Endothelial cell of umbilical vein (primary cell): Measurements from ENCODE around the gene KAT6B. TPM values are rescaled to one million over a fixed set of nuclear protein-coding genes. Genes with fewer than 3 reads are reported as not detected.

Source experiments
- BruUV-seq: library from RNA; stranded (reverse); fragments of 400-500 nt; replicated peaks from 2 replicates; lab custom pipeline; 2021; lab: Mats Ljungman, UMichigan
- CTCF ChIA-PET: fragments of 300-600, 350-600 bp; sonication (Branson Sonifier 250); formaldehyde crosslinking; loops from one replicate; lab custom pipeline; 2021; ENCODE audit warnings: antibody characterized with exemption, inconsistent platforms; lab: Charles Lee
- POLR2A ChIA-PET: fragments of 300-600, 350-600 bp; sonication (Branson Sonifier 250); formaldehyde crosslinking; loops from one replicate; lab custom pipeline; 2021; ENCODE audit warnings: antibody characterized with exemption, inconsistent platforms; lab: Charles Lee
- DNase-seq: peaks from one replicate; pipeline ENCODE4 v3.0.0-alpha.2; 2011; ENCODE audit warnings: low read depth, low spot score
- FAIRE-seq: peaks from 2 replicates; lab custom pipeline; 2011; peaks lifted over from hg19 to GRCh38; lab: Jason Lieb, UNC
- H2AFZ ChIP-seq: 2 replicates; pipeline ENCODE4 v1.6.0; 2012; ENCODE audit warnings: low read depth, low read length, control low read depth, inconsistent platforms
- H3K27ac ChIP-seq: 2 replicates; pipeline ENCODE4 v1.5.1; 2011; ENCODE audit warnings: low read depth, mild to moderate bottlenecking, control low read depth, low read length, moderate library complexity; ENCODE audit not compliant: insufficient read depth
- H3K27me3 ChIP-seq, 2 experiments: 2 replicates each; pipeline versions ENCODE4 v1.6.0 to v1.6.1; 2011; ENCODE audit warnings: low read length in 2 of 2, mixed read lengths in 1 of 2; ENCODE audit not compliant: control insufficient read depth in 2 of 2, insufficient read depth in 2 of 2
- H3K36me3 ChIP-seq, 2 experiments: 2 replicates in 1 of 2; 3 replicates in 1 of 2; pipeline ENCODE4 v1.5.1; 2011; ENCODE audit warnings: low read length in 2 of 2, mild to moderate bottlenecking in 1 of 2, moderate library complexity in 1 of 2; ENCODE audit not compliant: control insufficient read depth in 2 of 2, insufficient read depth in 2 of 2; ENCODE audit errors: extremely low read depth in 1 of 2
- H3K4me1 ChIP-seq: 3 replicates; pipeline ENCODE4 v1.5.1; 2011; ENCODE audit warnings: mild to moderate bottlenecking, low read length; ENCODE audit not compliant: control insufficient read depth, insufficient read depth; ENCODE audit errors: extremely low read depth
- H3K4me2 ChIP-seq: 2 replicates; pipeline ENCODE4 v1.6.1; 2011; ENCODE audit warnings: low read length, control low read depth, mixed read lengths; ENCODE audit not compliant: insufficient read depth
- H3K4me3 ChIP-seq, 3 experiments: fragments of 200-600 bp in 1 of 3; sonication (generic), shearing (Covaris generic) in 1 of 3; replicated peaks in 1 of 3; 2 replicates each; pipeline ENCODE4 v1.5.1; 2011 to 2016; ENCODE audit warnings: control low read depth in 3 of 3, low read length in 3 of 3, mild to moderate bottlenecking in 2 of 3, inconsistent platforms in 1 of 3, low read depth in 1 of 3, moderate library complexity in 1 of 3; ENCODE audit not compliant: insufficient read depth in 1 of 3
- H3K79me2 ChIP-seq: 2 replicates; pipeline ENCODE4 v1.6.0; 2012; ENCODE audit warnings: low read length, inconsistent platforms; ENCODE audit not compliant: control insufficient read depth, insufficient read depth
- H3K9ac ChIP-seq: replicated peaks from 2 replicates; pipeline ENCODE3; 2011; ENCODE audit warnings: low read length, control low read depth; ENCODE audit not compliant: insufficient read depth; ENCODE audit errors: extremely low read depth
- H3K9me1 ChIP-seq: replicated peaks from 3 replicates; pipeline ENCODE4 v1.6.0; 2011; ENCODE audit warnings: mild to moderate bottlenecking, low read length; ENCODE audit not compliant: control insufficient read depth, insufficient read depth; ENCODE audit errors: extremely low read depth
- H3K9me3 ChIP-seq: replicated peaks from 2 replicates; pipeline ENCODE4 v1.5.1; 2012; ENCODE audit warnings: low read length, inconsistent platforms; ENCODE audit not compliant: control insufficient read depth, insufficient read depth
- H4K20me1 ChIP-seq: replicated peaks from 2 replicates; pipeline ENCODE3; 2011; ENCODE audit warnings: mild to moderate bottlenecking, low read length; ENCODE audit not compliant: control insufficient read depth, insufficient read depth; ENCODE audit errors: extremely low read depth
- EZH2 ChIP-seq: IDR thresholded peaks from 2 replicates; pipeline ENCODE4 v1.6.1; 2012; ENCODE audit warnings: borderline replicate concordance, low read depth, mild to moderate bottlenecking, moderate library complexity, low read length, inconsistent platforms; ENCODE audit not compliant: severe bottlenecking
- FOS ChIP-seq: IDR thresholded peaks from 2 replicates; pipeline ENCODE4 v1.6.1; 2011; ENCODE audit warnings: mild to moderate bottlenecking, low read length, moderate library complexity, borderline replicate concordance; ENCODE audit not compliant: insufficient read depth
- GATA2 ChIP-seq: IDR thresholded peaks from 2 replicates; pipeline ENCODE4 v1.7.0; 2011; ENCODE audit warnings: low read depth, mild to moderate bottlenecking, moderate library complexity, mixed read lengths, low read length; ENCODE audit not compliant: insufficient read length, insufficient read depth
- JUN ChIP-seq: IDR thresholded peaks from 2 replicates; pipeline ENCODE4 v1.6.1; 2011; ENCODE audit warnings: borderline replicate concordance, low read depth; ENCODE audit not compliant: insufficient read length, insufficient read depth
- MYC ChIP-seq: IDR thresholded peaks from one replicate; pipeline ENCODE4 v1.6.1; 2011; ENCODE audit warnings: mild to moderate bottlenecking, low read depth, low read length
- POLR2A ChIP-seq: IDR thresholded peaks from 2 replicates; pipeline ENCODE4 v1.6.1; 2012; ENCODE audit warnings: low read depth, mild to moderate bottlenecking, control low read depth, low read length
- POLR2AphosphoS5 ChIP-seq: IDR thresholded peaks from 2 replicates; pipeline ENCODE4 v1.6.1; 2012; ENCODE audit warnings: low read depth, mild to moderate bottlenecking, control low read depth, low read length, moderate library complexity; ENCODE audit not compliant: insufficient read depth
- dilution Hi-C: fragments of 300-500 bp; cut with MboI; formaldehyde crosslinking; loops from one replicate; pipeline ENCODE4 v1.15.0; 2019; ENCODE audit warnings: low sequenced_read_pairs; ENCODE audit not compliant: extremely low pct_ligation_motif_present
- intact Hi-C: fragments of 100-400 bp; cut with micrococcal nuclease; formaldehyde crosslinking; loops from one replicate; pipeline ENCODE4 v1.10.0; 2022
- polyA plus RNA-seq, 4 experiments: library from polyadenylated mRNA; depleted of rRNA in 3 of 4; stranded (reverse) in 3 of 4; unstranded in 1 of 4; fragments of >200 nt; gene quantifications; 2 replicates each; pipeline versions ENCODE4 v1.2.1 to v1.2.3, GENCODE V29; 2011 to 2012; ENCODE audit warnings: missing spikeins in 1 of 4
- total RNA-seq: library from RNA; stranded (reverse); gene quantifications from 2 replicates; pipeline ENCODE4 v1.2.3, GENCODE V29; 2021
- TF ChIP-seq, protein P1 (sequence below), 2 donors: IDR thresholded peaks; 1 replicate in 1 of 2; 2 replicates in 1 of 2; pipeline ENCODE4 v1.5.1; 2011; ENCODE audit warnings: low read length in 2 of 2, mild to moderate bottlenecking in 2 of 2, moderate library complexity in 2 of 2, control low read depth in 1 of 2, inconsistent platforms in 1 of 2, low read depth in 1 of 2; ENCODE audit not compliant: insufficient read depth in 1 of 2; ENCODE audit errors: extremely low read depth in 1 of 2
- TF ChIP-seq, protein P2 (sequence below): IDR thresholded peaks from 2 replicates; pipeline ENCODE4 v1.6.1; 2011; ENCODE audit not compliant: insufficient read depth, insufficient read length

KAT6B gene
- total and polyA plus RNA-seq, 2 donors (not counting 3 experiments of a cell fraction or from before 2014, with no cell fraction given): 4.5 to 17.0 TPM

DNA sequence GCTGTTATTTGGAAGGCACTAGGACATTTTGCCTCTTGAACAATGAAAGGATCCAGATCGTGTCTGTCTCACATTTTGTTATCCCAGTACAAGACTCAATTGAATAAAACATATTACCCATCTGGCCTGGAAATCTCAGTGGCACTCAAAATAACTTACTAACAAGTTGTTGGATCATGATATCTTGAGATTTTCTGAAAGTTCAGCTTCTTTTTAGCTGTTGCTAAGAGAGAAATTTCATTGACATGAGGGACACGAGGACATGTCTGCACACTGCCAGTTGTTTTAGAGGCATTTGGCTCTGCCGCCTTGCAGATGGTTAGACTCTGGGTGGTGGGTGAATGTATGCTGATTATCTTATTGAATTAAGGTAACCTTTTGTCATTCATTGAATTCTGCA is 41.0 kb downstream of the KAT6B start:
- Histone ChIP-seq H3K4me2 (no peak overlapping the region), H3K9ac (no peak overlapping the region), H2AFZ (no peak overlapping the region), H3K79me2 (no peaks in the 10 kb centered on the region), H3K4me1 (no peaks in the 10 kb centered on the region), H3K36me3 (no peaks in the 10 kb centered on the region), H3K4me3 (no peak overlapping the region), H4K20me1 (peaks cover 2% of the 10 kb centered on the region), H3K27me3 (no peaks in the 10 kb centered on the region), H3K27ac (no peak overlapping the region), H3K9me3 (no peaks in the 10 kb centered on the region), H3K9me1 (no peaks in the 10 kb centered on the region)
- no peak for TF ChIP-seq POLR2A
- TF ChIP-seq, protein P1, sequence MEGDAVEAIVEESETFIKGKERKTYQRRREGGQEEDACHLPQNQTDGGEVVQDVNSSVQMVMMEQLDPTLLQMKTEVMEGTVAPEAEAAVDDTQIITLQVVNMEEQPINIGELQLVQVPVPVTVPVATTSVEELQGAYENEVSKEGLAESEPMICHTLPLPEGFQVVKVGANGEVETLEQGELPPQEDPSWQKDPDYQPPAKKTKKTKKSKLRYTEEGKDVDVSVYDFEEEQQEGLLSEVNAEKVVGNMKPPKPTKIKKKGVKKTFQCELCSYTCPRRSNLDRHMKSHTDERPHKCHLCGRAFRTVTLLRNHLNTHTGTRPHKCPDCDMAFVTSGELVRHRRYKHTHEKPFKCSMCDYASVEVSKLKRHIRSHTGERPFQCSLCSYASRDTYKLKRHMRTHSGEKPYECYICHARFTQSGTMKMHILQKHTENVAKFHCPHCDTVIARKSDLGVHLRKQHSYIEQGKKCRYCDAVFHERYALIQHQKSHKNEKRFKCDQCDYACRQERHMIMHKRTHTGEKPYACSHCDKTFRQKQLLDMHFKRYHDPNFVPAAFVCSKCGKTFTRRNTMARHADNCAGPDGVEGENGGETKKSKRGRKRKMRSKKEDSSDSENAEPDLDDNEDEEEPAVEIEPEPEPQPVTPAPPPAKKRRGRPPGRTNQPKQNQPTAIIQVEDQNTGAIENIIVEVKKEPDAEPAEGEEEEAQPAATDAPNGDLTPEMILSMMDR (IDR thresholded peaks at IDR 0.05; ENCODE audit: extremely low read depth in 1 of 2, insufficient read depth in 1 of 2, low read depth in 1 of 2, low read length in 2 of 2): no peak
- TF ChIP-seq POLR2AphosphoS5: no peak
- no peak for TF ChIP-seq FOS
- TF ChIP-seq JUN: no peak
- TF ChIP-seq MYC: no peak
- TF ChIP-seq, protein P2, sequence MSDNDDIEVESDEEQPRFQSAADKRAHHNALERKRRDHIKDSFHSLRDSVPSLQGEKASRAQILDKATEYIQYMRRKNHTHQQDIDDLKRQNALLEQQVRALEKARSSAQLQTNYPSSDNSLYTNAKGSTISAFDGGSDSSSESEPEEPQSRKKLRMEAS: no peak
- no peak for TF ChIP-seq GATA2
- no peak for TF ChIP-seq EZH2
- dilution Hi-C loops (no loop called here), intact Hi-C loops (no loop called here)
- FAIRE-seq: no peak
- CTCF ChIA-PET: no interaction called here
- POLR2A ChIA-PET: no interaction called here
- no TSS peak for BruUV-seq
- DNase-seq: no peak
